ENCODE measurements around the gene DDX60.
"Not testable (repeated sequence)": the region's sequence is repeated elsewhere in the genome, so short reads cannot be mapped to it uniquely, and the experiment has no call there.

Gene DDX60

GRCh38 chr4:168306476-168306875 lies 12.1 kb downstream of the DDX60 start:
- no peak for DNase-seq
- intact Hi-C loops (cut with DNase I), result no loop called here

GRCh38 chr4:168304744-168305459 lies 13.7 kb downstream of the DDX60 start:
- intact Hi-C loops (cut with DNase I), result no loop called here
- no peak for DNase-seq

- intact Hi-C loops (cut with DNase I); DNase-seq: not testable (repeated sequence)
Measured at GRCh38 chr4:168303430-168303829, 15.1 kb downstream of the DDX60 start.

DNA sequence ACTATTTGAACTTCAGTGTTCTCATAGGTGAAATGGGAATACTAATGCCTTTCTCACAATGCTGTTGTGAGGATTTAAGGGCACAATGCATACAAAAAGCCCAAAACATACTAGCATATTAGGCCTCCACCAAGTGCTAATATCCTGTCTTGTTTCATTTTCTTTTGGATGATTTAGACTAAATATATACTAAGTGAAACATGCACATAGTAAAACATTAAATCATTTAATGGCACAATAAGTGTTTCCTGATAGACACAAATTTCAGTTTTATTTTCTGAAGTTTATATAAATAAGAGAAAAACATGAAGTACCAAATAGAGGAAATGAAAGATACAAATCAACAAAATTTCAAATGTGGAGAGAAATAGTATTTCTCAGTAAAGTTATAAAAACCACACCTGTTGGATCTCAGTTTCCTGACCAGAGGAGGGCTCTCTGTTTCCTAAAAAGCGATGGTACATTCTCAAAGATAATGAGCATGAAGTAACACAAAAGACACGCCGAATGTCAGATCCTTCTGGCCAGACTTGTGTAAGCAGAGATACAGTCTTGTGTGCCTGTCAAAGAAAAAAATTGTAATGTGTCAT lies 25.1 kb downstream of the DDX60 start:
- no peak for DNase-seq
- intact Hi-C loops (cut with DNase I), result no loop called here

- intact Hi-C loops (cut with DNase I), result no loop called here
- DNase-seq, result no peak
Measured at GRCh38 chr4:168291242-168291641, 27.3 kb downstream of the DDX60 start.

GRCh38 chr4:168285850-168286249 lies 32.7 kb downstream of the DDX60 start:
- DNase-seq; intact Hi-C loops (cut with DNase I): not testable (repeated sequence)

DNA sequence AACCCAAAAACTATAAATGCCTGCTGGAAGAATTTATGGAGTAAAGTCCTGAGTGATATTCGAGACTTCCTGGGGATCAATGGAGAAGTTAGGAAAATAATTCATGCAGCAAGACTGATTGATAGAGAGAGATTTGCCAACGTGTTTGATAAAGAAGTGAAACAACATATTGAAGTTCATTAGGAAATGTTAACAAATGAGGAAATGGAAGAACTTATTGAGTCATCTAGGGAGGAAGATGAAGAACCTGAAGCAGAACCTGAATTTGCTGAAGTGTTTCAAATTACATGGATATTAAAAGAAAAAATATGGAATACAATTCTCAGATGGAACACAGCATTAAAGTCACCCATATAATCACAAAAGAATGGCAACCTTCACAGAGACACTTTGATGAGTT lies 39.0 kb downstream of the DDX60 start:
- intact Hi-C loops (cut with DNase I), result no loop called here
- DNase-seq, result no peak

GRCh38 chr4:168275836-168276235 lies 42.7 kb downstream of the DDX60 start:
- intact Hi-C loops (cut with DNase I), result no loop called here
- DNase-seq, result no peak

DNA sequence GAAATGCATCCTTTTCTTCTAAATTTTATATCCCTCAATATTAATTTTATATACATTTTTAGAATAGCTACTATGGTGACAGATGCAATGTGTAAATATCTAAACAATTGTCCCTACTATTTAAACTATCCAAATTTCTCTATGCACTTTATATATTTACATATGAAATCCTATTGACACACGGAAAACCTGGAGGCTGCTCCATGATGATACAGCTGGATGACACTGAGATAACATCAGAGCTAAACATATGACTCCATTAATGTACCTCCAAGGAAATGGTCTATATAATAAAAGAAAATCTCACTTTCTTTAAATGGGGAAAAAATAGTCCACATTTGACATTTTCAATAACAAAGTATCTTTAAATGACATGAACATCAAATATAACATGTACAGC lies 43.7 kb downstream of the DDX60 start:
- DNase-seq, result no peak
- intact Hi-C loops (cut with DNase I), result no loop called here

- intact Hi-C loops (cut with DNase I), result no loop called here
- no peak for DNase-seq
Measured at GRCh38 chr4:168273838-168274237, 44.7 kb downstream of the DDX60 start.

- no peak for DNase-seq
- intact Hi-C loops (cut with DNase I), result no loop called here
Measured at GRCh38 chr4:168272488-168272887, 46.1 kb downstream of the DDX60 start.

- DNase-seq, result no peak
Measured at GRCh38 chr4:168269896-168270295, 48.7 kb downstream of the DDX60 start.

DNA sequence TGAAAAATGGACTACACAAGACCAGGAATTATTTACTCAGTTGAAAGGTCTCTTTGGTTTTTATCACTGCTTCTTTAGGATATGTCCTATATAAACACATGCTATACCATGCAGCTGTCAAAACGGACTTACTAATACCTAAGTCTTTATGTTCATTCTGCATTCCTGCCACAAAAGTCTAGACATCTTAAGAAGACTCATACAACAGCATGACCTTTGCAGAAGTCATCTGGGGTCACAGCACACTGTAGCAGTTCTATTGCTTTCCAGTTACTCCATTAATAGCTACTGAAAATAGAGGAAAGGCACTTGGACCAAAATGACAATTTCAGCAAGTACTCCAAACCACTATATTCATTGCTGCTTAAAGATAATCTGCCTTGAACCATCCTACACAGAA lies 53.2 kb downstream of the DDX60 start:
- DNase-seq, result no peak
- intact Hi-C loops (cut with DNase I), result no loop called here

More at GRCh38 chr4:168269896-168270295, 48.7 kb downstream of the DDX60 start:
- intact Hi-C loops (cut with DNase I), result no loop called here

- DNase-seq, result no peak
- intact Hi-C loops (cut with DNase I), result no loop called here
Measured at GRCh38 chr4:168264903-168265302, 53.6 kb downstream of the DDX60 start.

DNA sequence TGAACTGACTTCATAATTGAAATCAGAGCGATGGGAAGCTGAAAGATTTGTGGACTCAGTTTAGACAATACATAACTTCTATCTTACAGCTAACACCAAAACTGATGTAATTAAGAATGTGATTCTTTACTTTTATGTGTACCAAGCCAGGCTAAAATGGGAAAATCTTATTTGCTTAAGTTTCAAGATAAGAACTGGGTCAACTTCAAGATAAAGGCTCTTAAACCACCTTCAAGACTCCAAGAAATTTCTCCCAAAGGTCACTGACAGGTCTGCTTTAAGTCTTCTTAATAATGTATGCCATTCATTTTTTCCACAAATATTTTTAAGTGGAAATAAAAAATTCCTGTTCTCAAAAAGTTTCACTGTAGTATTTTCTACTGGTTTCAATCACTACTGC lies 55.5 kb downstream of the DDX60 start:
- DNase-seq, result no peak
- intact Hi-C loops (cut with DNase I), result no loop called here

- DNase-seq, result no peak
- intact Hi-C loops (cut with DNase I), result no loop called here
Measured at GRCh38 chr4:168259096-168259495, 59.5 kb downstream of the DDX60 start.

DNA sequence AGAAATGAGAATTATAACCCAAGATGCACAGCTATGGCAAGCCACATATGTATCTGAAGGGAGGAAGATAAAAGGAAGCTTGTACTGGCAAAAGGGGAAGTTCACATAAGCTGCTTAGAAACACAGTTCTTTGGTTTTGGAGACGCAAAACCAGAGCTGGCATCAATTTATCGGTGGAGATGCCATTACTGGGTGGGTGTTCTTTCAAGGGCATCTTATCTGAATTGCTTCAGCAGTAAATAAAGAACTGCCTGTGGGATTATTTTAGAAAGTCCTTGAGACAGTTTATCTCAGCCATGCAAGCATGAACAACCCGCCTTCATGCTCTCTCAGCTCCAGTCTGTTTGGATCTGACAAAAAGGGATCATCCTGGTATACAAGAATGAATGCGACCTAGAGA lies 60.8 kb downstream of the DDX60 start:
- intact Hi-C loops (cut with DNase I), result no loop called here
- DNase-seq, result no peak

DNA sequence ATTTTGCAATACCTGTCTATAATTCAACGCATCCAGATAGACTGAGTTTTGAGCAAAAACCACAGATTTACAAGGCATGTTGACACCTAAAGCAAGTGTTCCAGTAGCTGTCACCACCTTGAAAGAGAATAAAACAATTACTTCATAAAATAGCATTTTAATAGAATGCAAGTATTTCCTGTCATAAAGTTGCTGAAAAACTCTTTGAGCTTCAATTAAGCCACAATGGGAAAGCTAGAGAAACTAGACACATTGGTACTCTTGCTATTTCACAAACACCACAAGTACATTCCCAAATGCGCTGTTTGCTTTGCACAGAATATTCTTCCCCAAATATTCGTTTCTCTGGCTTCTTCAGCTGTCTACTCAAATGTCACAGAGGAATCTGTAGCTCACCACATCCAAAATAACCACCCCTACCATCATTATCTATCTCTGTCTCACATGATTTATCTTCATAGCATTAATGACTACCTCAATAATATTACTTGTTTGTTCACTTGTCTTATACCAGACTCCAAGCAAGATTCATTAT lies 70.3 kb downstream of the DDX60 start:
- intact Hi-C loops (cut with DNase I), result no loop called here
- no peak for DNase-seq

DNA sequence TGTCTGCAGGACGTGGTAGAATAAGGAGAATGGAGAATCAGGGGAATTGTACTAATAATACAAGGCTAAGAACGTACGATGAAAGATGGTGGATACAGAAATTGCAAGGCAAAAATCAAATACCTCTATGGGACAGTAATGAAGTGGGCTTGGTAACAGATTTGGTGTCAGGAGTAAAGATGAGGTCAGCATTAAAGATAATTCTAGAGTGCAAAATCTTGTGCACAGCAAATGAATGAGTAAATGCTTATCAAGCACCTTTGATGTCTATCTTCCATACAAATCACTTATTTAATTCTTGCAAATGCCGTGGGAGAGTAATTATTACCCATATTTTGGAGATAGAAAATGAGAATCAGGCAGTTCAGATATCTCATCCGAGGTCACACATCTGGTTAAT lies 70.9 kb downstream of the DDX60 start:
- intact Hi-C loops (cut with DNase I), result no loop called here
- no peak for DNase-seq

GRCh38 chr4:168241953-168242352 lies 76.6 kb downstream of the DDX60 start:
- no peak for DNase-seq
- intact Hi-C loops (cut with DNase I), result no loop called here

GRCh38 chr4:168240821-168241220 lies 77.7 kb downstream of the DDX60 start:
- intact Hi-C loops (cut with DNase I), result no loop called here
- DNase-seq, result no peak
